ENCODE measurements around the gene TNFAIP1. TPM values are rescaled to one million over a fixed set of nuclear protein-coding genes. Genes with fewer than 3 reads are reported as not detected.

Gene TNFAIP1
- total RNA-seq, 1 donor from 2014 or later: 104 TPM

DNA sequence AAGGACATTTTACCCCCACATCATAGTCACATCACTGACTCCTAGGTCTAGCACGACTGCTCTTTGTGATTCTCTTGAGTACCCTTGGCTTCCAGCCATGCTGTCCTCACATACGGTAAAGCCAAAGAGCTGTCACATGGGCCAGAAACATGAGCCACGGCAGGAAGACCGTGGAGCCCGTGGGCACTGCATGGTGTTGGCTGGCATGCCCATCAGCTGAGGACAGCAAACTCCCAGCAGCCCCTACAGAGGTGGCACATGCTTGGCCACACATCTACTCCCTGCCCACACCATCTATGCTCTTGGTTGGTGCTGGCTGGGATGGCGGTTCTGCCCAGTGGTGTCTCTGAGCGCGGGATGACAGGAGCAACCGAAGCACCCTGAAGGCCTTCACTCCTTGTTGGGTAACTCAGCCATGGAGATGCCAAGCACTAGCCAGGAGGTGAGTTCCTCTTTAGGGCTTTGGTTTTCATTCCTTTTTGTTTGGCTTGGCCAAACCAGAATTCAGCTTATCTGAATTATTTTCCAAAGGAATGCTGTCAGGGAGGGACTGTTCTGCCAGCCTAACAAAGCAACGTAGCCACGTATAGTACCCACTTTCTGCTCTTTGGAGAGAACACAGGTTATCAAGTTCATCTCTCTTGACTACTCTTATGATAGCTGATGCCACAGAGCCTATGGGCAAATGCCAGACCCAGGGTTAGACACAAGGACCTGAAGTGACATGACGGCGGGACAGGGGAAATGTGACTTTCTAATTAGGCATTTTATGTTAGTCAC is 10.0 kb downstream of the TNFAIP1 start:
- Mint-ChIP-seq H3K4me3 (ENCODE audit: unreplicated experiment) (no peak overlapping the region), H3K9me3 (ENCODE audit: unreplicated experiment) (no peaks in the 10 kb centered on the region), H3K4me1 (ENCODE audit: unreplicated experiment) (no peaks in the 10 kb centered on the region), H3K27ac (ENCODE audit: unreplicated experiment) (no peak overlapping the region), H3K36me3 (ENCODE audit: low read depth, unreplicated experiment) (peaks cover 44% of the 10 kb centered on the region), H3K27me3 (ENCODE audit: unreplicated experiment) (peaks cover 3% of the 10 kb centered on the region)
- TF ChIP-seq, protein P1, sequence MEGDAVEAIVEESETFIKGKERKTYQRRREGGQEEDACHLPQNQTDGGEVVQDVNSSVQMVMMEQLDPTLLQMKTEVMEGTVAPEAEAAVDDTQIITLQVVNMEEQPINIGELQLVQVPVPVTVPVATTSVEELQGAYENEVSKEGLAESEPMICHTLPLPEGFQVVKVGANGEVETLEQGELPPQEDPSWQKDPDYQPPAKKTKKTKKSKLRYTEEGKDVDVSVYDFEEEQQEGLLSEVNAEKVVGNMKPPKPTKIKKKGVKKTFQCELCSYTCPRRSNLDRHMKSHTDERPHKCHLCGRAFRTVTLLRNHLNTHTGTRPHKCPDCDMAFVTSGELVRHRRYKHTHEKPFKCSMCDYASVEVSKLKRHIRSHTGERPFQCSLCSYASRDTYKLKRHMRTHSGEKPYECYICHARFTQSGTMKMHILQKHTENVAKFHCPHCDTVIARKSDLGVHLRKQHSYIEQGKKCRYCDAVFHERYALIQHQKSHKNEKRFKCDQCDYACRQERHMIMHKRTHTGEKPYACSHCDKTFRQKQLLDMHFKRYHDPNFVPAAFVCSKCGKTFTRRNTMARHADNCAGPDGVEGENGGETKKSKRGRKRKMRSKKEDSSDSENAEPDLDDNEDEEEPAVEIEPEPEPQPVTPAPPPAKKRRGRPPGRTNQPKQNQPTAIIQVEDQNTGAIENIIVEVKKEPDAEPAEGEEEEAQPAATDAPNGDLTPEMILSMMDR (IDR thresholded peaks at IDR 0.05; ENCODE audit: unreplicated experiment): no peak
- no peak for DNase-seq (ENCODE audit: low spot score)

GRCh38 chr17:28346199-28346580 is 10.6 kb downstream of the TNFAIP1 start:
- H3K27me3 Mint-ChIP-seq (ENCODE audit: unreplicated experiment): peaks cover 3% of the 10 kb centered on the region
- H3K36me3 Mint-ChIP-seq (ENCODE audit: low read depth, unreplicated experiment): peaks cover 47% of the 10 kb centered on the region
- no peak overlapping the region for H3K4me3 Mint-ChIP-seq (ENCODE audit: unreplicated experiment)
- no peak overlapping the region for H3K27ac Mint-ChIP-seq (ENCODE audit: unreplicated experiment)
- H3K4me1 Mint-ChIP-seq (ENCODE audit: unreplicated experiment): no peaks in the 10 kb centered on the region
- H3K9me3 Mint-ChIP-seq (ENCODE audit: unreplicated experiment): no peaks in the 10 kb centered on the region
- DNase-seq (ENCODE audit: low spot score): no peak
- TF ChIP-seq, protein P1 (IDR thresholded peaks at IDR 0.05; ENCODE audit: unreplicated experiment): no peak

GRCh38 chr17:28346746-28347246 is 11.2 kb downstream of the TNFAIP1 start:
- Mint-ChIP-seq H3K4me3 (ENCODE audit: unreplicated experiment) (no peak overlapping the region), H3K36me3 (ENCODE audit: low read depth, unreplicated experiment) (peaks cover 53% of the 10 kb centered on the region), H3K27ac (ENCODE audit: unreplicated experiment) (no peak overlapping the region), H3K27me3 (ENCODE audit: unreplicated experiment) (peaks cover 3% of the 10 kb centered on the region), H3K9me3 (ENCODE audit: unreplicated experiment) (no peaks in the 10 kb centered on the region), H3K4me1 (ENCODE audit: unreplicated experiment) (no peaks in the 10 kb centered on the region)
- TF ChIP-seq, protein P1 (IDR thresholded peaks at IDR 0.05; ENCODE audit: unreplicated experiment): peak; percentile 17
- DNase-seq (ENCODE audit: low spot score): peak; percentile 23

- DNase-seq (ENCODE audit: low spot score): no peak
- Mint-ChIP-seq H3K27ac (ENCODE audit: unreplicated experiment) (no peak overlapping the region), H3K4me1 (ENCODE audit: unreplicated experiment) (no peaks in the 10 kb centered on the region), H3K4me3 (ENCODE audit: unreplicated experiment) (no peak overlapping the region), H3K27me3 (ENCODE audit: unreplicated experiment) (peaks cover 3% of the 10 kb centered on the region), H3K36me3 (ENCODE audit: low read depth, unreplicated experiment) (peaks cover 51% of the 10 kb centered on the region), H3K9me3 (ENCODE audit: unreplicated experiment) (no peaks in the 10 kb centered on the region)
- TF ChIP-seq, protein P1 (IDR thresholded peaks at IDR 0.05; ENCODE audit: unreplicated experiment): no peak
These were observed 11.8 kb downstream of the TNFAIP1 start for GRCh38 chr17:28347261-28347891.

- Mint-ChIP-seq H3K27ac (ENCODE audit: unreplicated experiment) (peak overlapping the region; percentile 52), H3K4me1 (ENCODE audit: unreplicated experiment) (no peaks in the 10 kb centered on the region), H3K4me3 (ENCODE audit: unreplicated experiment) (no peak overlapping the region), H3K27me3 (ENCODE audit: unreplicated experiment) (peaks cover 4% of the 10 kb centered on the region), H3K36me3 (ENCODE audit: low read depth, unreplicated experiment) (peaks cover 50% of the 10 kb centered on the region), H3K9me3 (ENCODE audit: unreplicated experiment) (no peaks in the 10 kb centered on the region)
- no peak for DNase-seq (ENCODE audit: low spot score)
- TF ChIP-seq, protein P1 (IDR thresholded peaks at IDR 0.05; ENCODE audit: unreplicated experiment): no peak
These were observed 13.4 kb downstream of the TNFAIP1 start for GRCh38 chr17:28348979-28349378.

Data from endothelial cell (in vitro differentiated cells).